MM.1S (cell line): Measurements from ENCODE around the gene TTC9.

Source experiments
- DNase-seq: peaks from one replicate; pipeline ENCODE4 v3.0.0-alpha.2; 2015
- H2AFZ ChIP-seq: fragments of 300-600 bp; sonication (generic); 2 replicates; pipeline ENCODE4 v1.6.0; 2016; ENCODE audit warnings: antibody characterized with exemption, low read length
- H3F3A ChIP-seq: fragments of 300-600 bp; sonication (generic); 2 replicates; pipeline ENCODE4 v1.6.1; 2016; ENCODE audit warnings: mild to moderate bottlenecking, antibody characterized with exemption, low read length, moderate library complexity, mixed read lengths; ENCODE audit not compliant: insufficient read depth
- H3K27ac ChIP-seq: fragments of 300-600 bp; sonication (generic); 2 replicates; pipeline ENCODE4 v1.5.1; 2016; ENCODE audit warnings: mild to moderate bottlenecking, low read length
- H3K27me3 ChIP-seq: fragments of 300-600 bp; sonication (generic); replicated peaks from 2 replicates; pipeline ENCODE4 v1.6.0; 2016; ENCODE audit warnings: low read length; ENCODE audit not compliant: insufficient read depth
- H3K36me3 ChIP-seq: fragments of 300-600 bp; sonication (generic); replicated peaks from 2 replicates; pipeline ENCODE4 v1.6.1; 2016; ENCODE audit warnings: mild to moderate bottlenecking, low read length, mixed read lengths; ENCODE audit not compliant: insufficient read depth
- H3K4me1 ChIP-seq: fragments of 300-600 bp; sonication (generic); 2 replicates; pipeline ENCODE4 v1.6.1; 2016; ENCODE audit warnings: low read length, mixed read lengths
- H3K4me2 ChIP-seq: fragments of 300-600 bp; sonication (generic); 2 replicates; pipeline ENCODE4 v1.6.0; 2016; ENCODE audit warnings: low read depth, low read length
- H3K4me3 ChIP-seq: fragments of 300-600 bp; sonication (generic); 2 replicates; pipeline ENCODE4 v1.5.1; 2016; ENCODE audit warnings: low read length, mixed read lengths
- H3K79me2 ChIP-seq: fragments of 300-600 bp; sonication (generic); 2 replicates; pipeline ENCODE4 v1.6.1; 2016; ENCODE audit warnings: mixed run types, low read length, mixed read lengths
- H3K9ac ChIP-seq: fragments of 300-600 bp; sonication (generic); 2 replicates; pipeline ENCODE4 v1.6.1; 2016; ENCODE audit warnings: low read length, mixed read lengths
- H3K9me2 ChIP-seq: fragments of 300-600 bp; sonication (generic); replicated peaks from 2 replicates; pipeline ENCODE4 v1.6.1; 2016; ENCODE audit warnings: mild to moderate bottlenecking, low read length, mixed read lengths; ENCODE audit not compliant: insufficient read depth
- H3K9me3 ChIP-seq: fragments of 300-600 bp; sonication (generic); replicated peaks from 2 replicates; pipeline ENCODE4 v1.6.1; 2016; ENCODE audit warnings: mild to moderate bottlenecking, low read length, mixed read lengths; ENCODE audit not compliant: insufficient read depth
- H4K20me1 ChIP-seq: fragments of 300-600 bp; sonication (generic); 2 replicates; pipeline ENCODE4 v1.6.1; 2016; ENCODE audit warnings: mild to moderate bottlenecking, low read length, moderate library complexity, mixed read lengths; ENCODE audit not compliant: insufficient read depth
- CTCF ChIP-seq: fragments of 300-600 bp; sonication (generic); IDR thresholded peaks from 2 replicates; pipeline ENCODE4 v1.5.1; 2016; ENCODE audit warnings: antibody characterized with exemption, low read length, mixed read lengths
- EZH2 ChIP-seq: fragments of 300-600 bp; sonication (generic); optimal IDR thresholded peaks from 2 replicates; pipeline ENCODE3; 2017; ENCODE audit warnings: low read depth, mild to moderate bottlenecking, antibody characterized with exemption, low read length, mixed read lengths
- EZH2phosphoT487 ChIP-seq: fragments of 300-600 bp; sonication (generic); IDR thresholded peaks from 2 replicates; pipeline ENCODE4 v1.6.1; 2018; ENCODE audit warnings: antibody characterized with exemption, low read length

Gene TTC9

GRCh38 chr14:70646705-70647104, 5.0 kb downstream of the TTC9 start:
- Histone ChIP-seq H3K27me3 (no peaks in the 10 kb centered on the region), H3K9ac (no peak overlapping the region), H4K20me1 (no peaks in the 10 kb centered on the region), H3K36me3 (no peaks in the 10 kb centered on the region), H3K4me1 (no peaks in the 10 kb centered on the region), H2AFZ (no peak overlapping the region), H3K9me3 (no peaks in the 10 kb centered on the region), H3K9me2 (no peaks in the 10 kb centered on the region), H3K27ac (no peak overlapping the region), H3K79me2 (no peaks in the 10 kb centered on the region), H3K4me3 (no peak overlapping the region), H3K4me2 (no peak overlapping the region), H3F3A (no peaks in the 10 kb centered on the region)
- TF ChIP-seq CTCF, result no peak
- no peak for TF ChIP-seq EZH2
- TF ChIP-seq EZH2phosphoT487, result no peak
- DNase-seq, result no peak

GRCh38 chr14:70648346-70648745, 6.6 kb downstream of the TTC9 start:
- Histone ChIP-seq H3K9me2 (no peaks in the 10 kb centered on the region), H3K9ac (no peak overlapping the region), H4K20me1 (no peaks in the 10 kb centered on the region), H3K4me2 (no peak overlapping the region), H3F3A (no peaks in the 10 kb centered on the region), H3K27ac (no peak overlapping the region), H3K36me3 (no peaks in the 10 kb centered on the region), H3K9me3 (no peaks in the 10 kb centered on the region), H3K4me3 (no peak overlapping the region), H3K79me2 (no peaks in the 10 kb centered on the region), H3K27me3 (no peaks in the 10 kb centered on the region), H3K4me1 (no peaks in the 10 kb centered on the region), H2AFZ (no peak overlapping the region)
- no peak for DNase-seq
- no peak for TF ChIP-seq CTCF
- TF ChIP-seq EZH2, result no peak
- no peak for TF ChIP-seq EZH2phosphoT487

- Histone ChIP-seq H3K9me2 (no peaks in the 10 kb centered on the region), H3K4me2 (no peak overlapping the region), H3K36me3 (no peaks in the 10 kb centered on the region), H3K27me3 (no peaks in the 10 kb centered on the region), H3K79me2 (no peaks in the 10 kb centered on the region), H4K20me1 (no peaks in the 10 kb centered on the region), H3K9me3 (no peaks in the 10 kb centered on the region), H3K9ac (no peak overlapping the region), H3K27ac (no peak overlapping the region), H3K4me3 (no peak overlapping the region), H3K4me1 (no peaks in the 10 kb centered on the region), H2AFZ (no peak overlapping the region), H3F3A (no peaks in the 10 kb centered on the region)
- TF ChIP-seq EZH2phosphoT487 (no peak), CTCF (no peak), EZH2 (no peak)
- DNase-seq, result no peak
Observed at GRCh38 chr14:70649803-70650202, 8.1 kb downstream of the TTC9 start.
